HEK293 (cell line): ENCODE data around the gene LANCL2.

Experiments
- CTCF ChIP-seq: fragments of 450-650 bp; formaldehyde crosslinking; IDR thresholded peaks from 2 replicates; pipeline ENCODE4 v1.5.1; 2016; ENCODE audit warnings: missing biosample characterization, missing genetic modification characterization
- PRDM10 ChIP-seq: fragments of 450-650 bp; formaldehyde crosslinking; IDR thresholded peaks from 2 replicates; pipeline ENCODE4 v1.5.1; 2016; ENCODE audit warnings: missing biosample characterization, missing genetic modification characterization
- SCRT1 ChIP-seq: fragments of 450-650 bp; formaldehyde crosslinking; IDR thresholded peaks from 2 replicates; pipeline ENCODE4 v1.5.1; 2016; ENCODE audit warnings: missing biosample characterization, missing genetic modification characterization, borderline replicate concordance
- ZNF121 ChIP-seq: fragments of 450-650 bp; formaldehyde crosslinking; IDR thresholded peaks from 2 replicates; pipeline ENCODE4 v1.5.1; 2016; ENCODE audit warnings: missing biosample characterization, missing genetic modification characterization
- ZNF157 ChIP-seq: fragments of 450-650 bp; formaldehyde crosslinking; IDR thresholded peaks from 2 replicates; pipeline ENCODE4 v1.5.1; 2016; ENCODE audit warnings: missing biosample characterization, missing genetic modification characterization
- ZNF274 ChIP-seq, 2 experiments: fragments of 200-500 bp in 1 of 2; fragments of 450-650 bp in 1 of 2; sonication (Bioruptor generic) in 1 of 2; formaldehyde crosslinking in 1 of 2; IDR thresholded peaks; 2 replicates each; pipeline versions ENCODE4 v1.5.1 to v1.6.1; 2014 to 2016; ENCODE audit warnings: borderline replicate concordance in 1 of 2, inconsistent platforms in 1 of 2, low read length in 1 of 2, missing biosample characterization in 1 of 2, missing genetic modification characterization in 1 of 2
- ZNF629 ChIP-seq: fragments of 450-650 bp; formaldehyde crosslinking; IDR thresholded peaks from 2 replicates; pipeline ENCODE4 v1.5.1; 2017; ENCODE audit warnings: missing biosample characterization, missing genetic modification characterization
- ZNF645 ChIP-seq: fragments of 450-650 bp; formaldehyde crosslinking; IDR thresholded peaks from 2 replicates; pipeline ENCODE4; 2016; ENCODE audit warnings: missing biosample characterization, missing genetic modification characterization
- ZNF76 ChIP-seq: fragments of 450-650 bp; formaldehyde crosslinking; IDR thresholded peaks from 2 replicates; pipeline ENCODE4; 2016; ENCODE audit warnings: low read depth, missing biosample characterization, missing genetic modification characterization, borderline replicate concordance

GRCh38 chr7:55342216-55342871, 22.8 kb upstream of the LANCL2 start:
- TF ChIP-seq ZNF76 (tag by site-specific recombination) (no peak), CTCF (tag by site-specific recombination) (no peak), ZNF629 (tag by site-specific recombination) (no peak), ZNF274 (IDR thresholded peaks at IDR 0.05; ENCODE audit: low read length) (no peak), ZNF274 (tag by site-specific recombination; IDR thresholded peaks at IDR 0.05; ENCODE audit: borderline replicate concordance) (no peak), ZNF157 (tag by site-specific recombination) (no peak), SCRT1 (tag by site-specific recombination) (no peak), ZNF121 (tag by site-specific recombination) (no peak), ZNF645 (tag by site-specific recombination) (no peak), PRDM10 (tag by site-specific recombination) (no peak)
